ENCODE results near the gene TAF10.

The TAF10 gene

GRCh38 chr11:6571434-6572008 lies 40.5 kb downstream of the TAF10 start:
- Histone ChIP-seq H3K4me3 (ENCODE audit: low read length) (no peak overlapping the region), H3K4me1 (ENCODE audit: low read length) (0 out of 2 replicates have a peak, but pooled peaks cover 9% of the 10 kb centered on the region), H3K4me2 (ENCODE audit: low read depth, low read length) (no peak overlapping the region), H4K20me1 (ENCODE audit: insufficient read depth, low read length) (no peaks in the 10 kb centered on the region), H3K36me3 (replicated peaks; ENCODE audit: insufficient read depth, low read length) (no peaks in the 10 kb centered on the region), H3K79me2 (ENCODE audit: low read length) (no peaks in the 10 kb centered on the region), H3K27ac (ENCODE audit: low read length) (no peak overlapping the region), H3K9ac (ENCODE audit: low read length) (no peak overlapping the region), H3F3A (ENCODE audit: insufficient read depth, low read length) (no peaks in the 10 kb centered on the region), H3K9me3 (replicated peaks; ENCODE audit: insufficient read depth, low read length) (no peaks in the 10 kb centered on the region), H2AFZ (ENCODE audit: low read length) (no peak overlapping the region), H3K27me3 (replicated peaks; ENCODE audit: insufficient read depth, low read length) (no peaks in the 10 kb centered on the region), H3K9me2 (replicated peaks; ENCODE audit: insufficient read depth, low read length) (no peaks in the 10 kb centered on the region)
- TF ChIP-seq EZH2 (optimal IDR thresholded peaks at IDR 0.05; ENCODE audit: low read depth, low read length): no peak
- no peak for TF ChIP-seq CTCF (IDR thresholded peaks at IDR 0.05; ENCODE audit: low read length)
- no peak for TF ChIP-seq EZH2phosphoT487 (IDR thresholded peaks at IDR 0.05; ENCODE audit: low read length)
- no peak for DNase-seq

DNA sequence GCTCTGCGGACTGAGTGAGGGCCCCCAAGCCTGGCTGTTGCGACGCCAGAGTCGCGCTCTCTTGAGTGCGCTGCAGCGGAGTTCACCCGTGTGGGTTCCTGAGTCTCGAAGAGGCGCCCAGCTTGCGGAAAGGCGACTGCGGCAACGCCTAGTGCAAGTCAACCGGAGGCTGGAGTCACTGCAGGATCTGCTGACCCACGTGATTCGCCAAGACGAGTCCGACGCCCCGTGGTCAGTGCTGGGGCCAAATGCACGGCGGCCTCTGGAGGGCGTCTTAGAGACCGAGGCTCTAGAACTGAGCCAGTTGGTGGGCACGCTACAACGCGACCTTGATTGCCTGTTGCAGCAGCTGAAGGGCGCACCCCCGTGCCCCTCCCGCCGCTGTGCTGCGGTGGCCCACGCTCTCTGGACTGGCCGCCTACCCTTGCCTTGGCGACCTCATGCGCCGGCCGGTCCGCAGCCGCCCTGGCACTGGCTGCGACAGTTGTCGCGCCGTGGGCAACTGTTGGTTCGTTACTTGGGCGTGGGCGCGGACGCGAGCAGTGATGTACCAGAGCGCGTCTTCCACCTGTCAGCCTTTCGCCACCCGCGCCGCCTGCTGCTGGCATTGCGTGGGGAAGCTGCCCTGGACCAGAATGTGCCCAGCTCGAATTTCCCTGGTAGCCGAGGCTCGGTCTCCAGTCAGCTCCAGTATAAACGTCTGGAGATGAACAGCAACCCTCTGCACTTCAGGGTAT lies 41.2 kb downstream of the TAF10 start:
- Histone ChIP-seq H3K27ac (ENCODE audit: low read length) (no peak overlapping the region), H3K79me2 (ENCODE audit: low read length) (no peaks in the 10 kb centered on the region), H3K9me2 (replicated peaks; ENCODE audit: insufficient read depth, low read length) (no peaks in the 10 kb centered on the region), H4K20me1 (ENCODE audit: insufficient read depth, low read length) (no peaks in the 10 kb centered on the region), H3K4me3 (ENCODE audit: low read length) (no peak overlapping the region), H3K9me3 (replicated peaks; ENCODE audit: insufficient read depth, low read length) (no peaks in the 10 kb centered on the region), H3F3A (ENCODE audit: insufficient read depth, low read length) (no peaks in the 10 kb centered on the region), H3K36me3 (replicated peaks; ENCODE audit: insufficient read depth, low read length) (no peaks in the 10 kb centered on the region), H2AFZ (ENCODE audit: low read length) (no peak overlapping the region), H3K27me3 (replicated peaks; ENCODE audit: insufficient read depth, low read length) (no peaks in the 10 kb centered on the region), H3K4me2 (ENCODE audit: low read depth, low read length) (no peak overlapping the region), H3K9ac (ENCODE audit: low read length) (no peak overlapping the region), H3K4me1 (ENCODE audit: low read length) (0 out of 2 replicates have a peak, but pooled peaks cover 9% of the 10 kb centered on the region)
- DNase-seq: no peak
- TF ChIP-seq CTCF (IDR thresholded peaks at IDR 0.05; ENCODE audit: low read length) (no peak), EZH2 (optimal IDR thresholded peaks at IDR 0.05; ENCODE audit: low read depth, low read length) (no peak), EZH2phosphoT487 (IDR thresholded peaks at IDR 0.05; ENCODE audit: low read length) (no peak)

DNA sequence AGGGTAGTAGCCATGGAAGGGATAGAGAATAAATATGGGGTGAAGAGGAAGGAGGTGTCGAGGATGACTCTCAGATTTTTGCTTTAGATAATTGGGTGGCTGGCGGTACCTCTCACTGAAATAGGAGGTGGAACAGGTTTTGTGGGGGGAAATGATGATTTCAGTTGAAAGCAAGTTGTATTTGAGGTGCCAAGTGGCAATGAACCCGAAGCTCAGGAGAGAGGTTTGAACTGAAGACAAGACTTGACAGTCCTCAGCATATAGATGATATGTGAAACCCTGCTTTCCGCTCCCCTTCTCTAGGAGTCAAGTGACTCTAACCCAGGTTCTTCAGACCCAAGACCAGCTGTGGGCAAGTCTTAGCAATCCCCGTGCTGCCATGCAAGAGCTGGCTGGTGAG lies 42.3 kb downstream of the TAF10 start:
- Histone ChIP-seq H3K27ac (ENCODE audit: low read length) (no peak overlapping the region), H4K20me1 (ENCODE audit: insufficient read depth, low read length) (no peaks in the 10 kb centered on the region), H3K36me3 (replicated peaks; ENCODE audit: insufficient read depth, low read length) (no peaks in the 10 kb centered on the region), H2AFZ (ENCODE audit: low read length) (no peak overlapping the region), H3K4me2 (ENCODE audit: low read depth, low read length) (no peak overlapping the region), H3K4me1 (ENCODE audit: low read length) (0 out of 2 replicates have a peak, but pooled peaks cover 9% of the 10 kb centered on the region), H3K9me3 (replicated peaks; ENCODE audit: insufficient read depth, low read length) (no peaks in the 10 kb centered on the region), H3K27me3 (replicated peaks; ENCODE audit: insufficient read depth, low read length) (no peaks in the 10 kb centered on the region), H3K9ac (ENCODE audit: low read length) (no peak overlapping the region), H3K9me2 (replicated peaks; ENCODE audit: insufficient read depth, low read length) (no peaks in the 10 kb centered on the region), H3F3A (ENCODE audit: insufficient read depth, low read length) (no peaks in the 10 kb centered on the region), H3K79me2 (ENCODE audit: low read length) (no peaks in the 10 kb centered on the region), H3K4me3 (ENCODE audit: low read length) (no peak overlapping the region)
- TF ChIP-seq CTCF (IDR thresholded peaks at IDR 0.05; ENCODE audit: low read length): no peak
- no peak for TF ChIP-seq EZH2phosphoT487 (IDR thresholded peaks at IDR 0.05; ENCODE audit: low read length)
- TF ChIP-seq EZH2 (optimal IDR thresholded peaks at IDR 0.05; ENCODE audit: low read depth, low read length): no peak
- DNase-seq: no peak
